ENCODE results near the gene UBE3A.

- TF ChIP-seq CTCF (IDR thresholded peaks at IDR 0.05) (no peak), SIN3A (IDR thresholded peaks at IDR 0.05; ENCODE audit: borderline replicate concordance, insufficient read depth, low read depth, low read length) (no peak)
Observed at GRCh38 chr15:25406261-25406660, 32.6 kb downstream of the UBE3A start.

All from Panc1 (cell line).